IPS-NIHi7 (cell line): ENCODE measurements around the gene GIGYF2.
"Not testable (repeated sequence)": the region's sequence is repeated elsewhere in the genome, so short reads cannot be mapped to it uniquely, and the experiment has no call there.

Source experiments
- DNase-seq: peaks from one replicate; pipeline ENCODE4 v3.0.0; 2012; ENCODE audit warnings: mixed read lengths; ENCODE audit errors: extremely low spot score

GIGYF2 gene

GRCh38 chr2:232894746-232895145, 197.6 kb downstream of the GIGYF2 start:
- no peak for DNase-seq

GRCh38 chr2:232896111-232896510, 199.0 kb downstream of the GIGYF2 start:
- no peak for DNase-seq

- DNase-seq = no peak
These were observed 199.8 kb downstream of the GIGYF2 start for GRCh38 chr2:232896720-232897597.

GRCh38 chr2:232897598-232898408, 200.7 kb downstream of the GIGYF2 start:
- DNase-seq = no peak

GRCh38 chr2:232898592-232899543, 201.7 kb downstream of the GIGYF2 start:
- DNase-seq = no peak

GRCh38 chr2:232900811-232901735, 203.9 kb downstream of the GIGYF2 start:
- DNase-seq = peak; percentile 69

- DNase-seq = peak; percentile 51
These were observed 204.8 kb downstream of the GIGYF2 start for GRCh38 chr2:232901736-232902578.

- DNase-seq = no peak
These were observed 206.9 kb downstream of the GIGYF2 start for GRCh38 chr2:232903989-232904388.

GRCh38 chr2:232906867-232907717, 210.0 kb downstream of the GIGYF2 start:
- DNase-seq = not testable (repeated sequence)

GRCh38 chr2:232907718-232908085, 210.6 kb downstream of the GIGYF2 start:
- not testable (repeated sequence) for DNase-seq

GRCh38 chr2:232908695-232909094, 211.6 kb downstream of the GIGYF2 start:
- no peak for DNase-seq
